SH-SY5Y (cell line): ENCODE results near the gene PAMR1.

ENCODE experiments used
- GATA2 ChIP-seq: IDR thresholded peaks from 2 replicates; pipeline ENCODE4 v1.6.1; 2011; ENCODE audit warnings: mild to moderate bottlenecking, low read depth, low read length
- GATA3 ChIP-seq: IDR thresholded peaks from 2 replicates; pipeline ENCODE4 v1.6.1; 2011; ENCODE audit warnings: low read depth, mild to moderate bottlenecking, low read length, moderate library complexity

The PAMR1 gene

GRCh38 chr11:35553021-35553420 lies 27.6 kb upstream of the PAMR1 start:
- TF ChIP-seq GATA3 (no peak), GATA2 (no peak)

GRCh38 chr11:35552616-35553015 lies 27.2 kb upstream of the PAMR1 start:
- no peak for TF ChIP-seq GATA3
- no peak for TF ChIP-seq GATA2

GRCh38 chr11:35550374-35551036 lies 25.1 kb upstream of the PAMR1 start:
- TF ChIP-seq GATA2 (no peak), GATA3 (no peak)

GRCh38 chr11:35549787-35550186 lies 24.4 kb upstream of the PAMR1 start:
- TF ChIP-seq GATA2 (no peak), GATA3 (no peak)

GRCh38 chr11:35548925-35549561 lies 23.6 kb upstream of the PAMR1 start:
- no peak for TF ChIP-seq GATA2
- no peak for TF ChIP-seq GATA3

GRCh38 chr11:35546317-35546716 lies 20.9 kb upstream of the PAMR1 start:
- no peak for TF ChIP-seq GATA2
- no peak for TF ChIP-seq GATA3

- TF ChIP-seq GATA3 (no peak), GATA2 (no peak)
Measured at GRCh38 chr11:35545391-35546003, 20.1 kb upstream of the PAMR1 start.

GRCh38 chr11:35543481-35543880 lies 18.1 kb upstream of the PAMR1 start:
- TF ChIP-seq GATA2 (no peak), GATA3 (no peak)

- no peak for TF ChIP-seq GATA3
- TF ChIP-seq GATA2: no peak
Measured at GRCh38 chr11:35541621-35542375, 16.4 kb upstream of the PAMR1 start.

GRCh38 chr11:35540526-35540925 lies 15.1 kb upstream of the PAMR1 start:
- TF ChIP-seq GATA3 (no peak), GATA2 (no peak)

- TF ChIP-seq GATA2: no peak
- no peak for TF ChIP-seq GATA3
Measured at GRCh38 chr11:35539781-35540281, 14.4 kb upstream of the PAMR1 start.

GRCh38 chr11:35539256-35539655 lies 13.8 kb upstream of the PAMR1 start:
- no peak for TF ChIP-seq GATA2
- TF ChIP-seq GATA3: no peak

GRCh38 chr11:35536470-35536869 lies 11.1 kb upstream of the PAMR1 start:
- TF ChIP-seq GATA2 (no peak), GATA3 (no peak)

GRCh38 chr11:35531246-35531645 lies 5.8 kb upstream of the PAMR1 start:
- TF ChIP-seq GATA3 (no peak), GATA2 (no peak)

- TF ChIP-seq GATA3 (peak; percentile 94), GATA2 (peak; percentile 95)
Measured at GRCh38 chr11:35529971-35530495, 4.6 kb upstream of the PAMR1 start.
